Raji (cell line): ENCODE results near the gene PEX7.

Experiments used
- POLR2A ChIP-seq: IDR thresholded peaks from 2 replicates; pipeline ENCODE4 v1.6.1; 2011; ENCODE audit warnings: low read depth, low read length, control low read depth; ENCODE audit not compliant: insufficient read depth

The PEX7 gene

GRCh38 chr6:136950436-136951126, 128.2 kb downstream of the PEX7 start:
- TF ChIP-seq POLR2A = no peak

GRCh38 chr6:136952714-136953260, 130.4 kb downstream of the PEX7 start:
- TF ChIP-seq POLR2A = no peak

- no peak for TF ChIP-seq POLR2A
These were observed 132.7 kb downstream of the PEX7 start for GRCh38 chr6:136955123-136955522.

- TF ChIP-seq POLR2A = no peak
These were observed 134.5 kb downstream of the PEX7 start for GRCh38 chr6:136956590-136957544.

GRCh38 chr6:136958168-136958567, 135.8 kb downstream of the PEX7 start:
- no peak for TF ChIP-seq POLR2A

GRCh38 chr6:136959471-136959891, 137.1 kb downstream of the PEX7 start:
- no peak for TF ChIP-seq POLR2A

- TF ChIP-seq POLR2A = no peak
These were observed 138.4 kb downstream of the PEX7 start for GRCh38 chr6:136960781-136961180.

GRCh38 chr6:136961848-136962247, 139.5 kb downstream of the PEX7 start:
- no peak for TF ChIP-seq POLR2A

- no peak for TF ChIP-seq POLR2A
These were observed 140.3 kb downstream of the PEX7 start for GRCh38 chr6:136962661-136963060.

GRCh38 chr6:136963259-136963658, 140.9 kb downstream of the PEX7 start:
- no peak for TF ChIP-seq POLR2A
